Nephron (organoid): ENCODE measurements around the gene IL3.

Experiments
- H3K27ac Mint-ChIP-seq, 3 experiments: 2 replicates each; pipeline ENCODE4 v1.8.0; 2020; ENCODE audit warnings: mixed read lengths in 3 of 3, mild to moderate bottlenecking in 2 of 3, moderate library complexity in 1 of 3
- H3K27me3 Mint-ChIP-seq: 2 replicates; pipeline ENCODE4 v1.8.0; 2021; ENCODE audit warnings: low read depth, mild to moderate bottlenecking, moderate library complexity, mixed read lengths
- H3K36me3 Mint-ChIP-seq: 2 replicates; pipeline ENCODE4 v1.8.0; 2020; ENCODE audit warnings: low read depth, mixed read lengths
- H3K4me1 Mint-ChIP-seq: 2 replicates; pipeline ENCODE4 v1.8.0; 2020; ENCODE audit warnings: mixed read lengths
- H3K4me3 Mint-ChIP-seq, 3 experiments: 2 replicates each; pipeline ENCODE4 v1.8.0; 2020; ENCODE audit warnings: mild to moderate bottlenecking in 3 of 3, mixed read lengths in 3 of 3, moderate library complexity in 2 of 3
- H3K9me3 Mint-ChIP-seq: 2 replicates; pipeline ENCODE4 v1.8.0; 2020; ENCODE audit warnings: mixed read lengths
- CTCF ChIP-seq, 3 experiments: fragments of 200-600 bp; sonication (generic); IDR thresholded peaks; one replicate each; pipeline ENCODE4 v1.5.0; 2021; ENCODE audit warnings: antibody characterized with exemption in 3 of 3; ENCODE audit not compliant: unreplicated experiment in 3 of 3

Gene IL3

GRCh38 chr5:132013711-132014110 lies 46.7 kb upstream of the IL3 start:
- Mint-ChIP-seq H3K9me3 (no peaks in the 10 kb centered on the region), H3K27ac (no peak overlapping the region), H3K4me3 (no peak overlapping the region), H3K4me1 (no peaks in the 10 kb centered on the region), H3K27me3 (peaks cover 81% of the 10 kb centered on the region), H3K36me3 (no peaks in the 10 kb centered on the region)
- no peak for TF ChIP-seq CTCF (IDR thresholded peaks at IDR 0.05; ENCODE audit: unreplicated experiment in 3 of 3)

GRCh38 chr5:132016721-132017250 lies 43.7 kb upstream of the IL3 start:
- Mint-ChIP-seq H3K36me3 (no peaks in the 10 kb centered on the region), H3K4me3 (no peak overlapping the region), H3K27me3 (peaks cover 58% of the 10 kb centered on the region), H3K4me1 (no peaks in the 10 kb centered on the region), H3K27ac (no peak overlapping the region), H3K9me3 (no peaks in the 10 kb centered on the region)
- TF ChIP-seq CTCF (IDR thresholded peaks at IDR 0.05; ENCODE audit: unreplicated experiment in 3 of 3) = no peak

- Mint-ChIP-seq H3K36me3 (no peaks in the 10 kb centered on the region), H3K4me1 (no peaks in the 10 kb centered on the region), H3K27ac (no peak overlapping the region), H3K4me3 (no peak overlapping the region), H3K9me3 (no peaks in the 10 kb centered on the region), H3K27me3 (peaks cover 53% of the 10 kb centered on the region)
- TF ChIP-seq CTCF (IDR thresholded peaks at IDR 0.05; ENCODE audit: unreplicated experiment in 3 of 3) = no peak
Observed at GRCh38 chr5:132017316-132017715, 43.1 kb upstream of the IL3 start.

GRCh38 chr5:132017738-132018625 lies 42.5 kb upstream of the IL3 start:
- H3K27me3 Mint-ChIP-seq = peaks cover 46% of the 10 kb centered on the region

GRCh38 chr5:132019337-132019736 lies 41.1 kb upstream of the IL3 start:
- no peaks in the 10 kb centered on the region for H3K9me3 Mint-ChIP-seq
- TF ChIP-seq CTCF (IDR thresholded peaks at IDR 0.05; ENCODE audit: unreplicated experiment in 3 of 3) = no peak
- peaks cover 37% of the 10 kb centered on the region for H3K27me3 Mint-ChIP-seq
- no peak overlapping the region for H3K27ac Mint-ChIP-seq
- H3K36me3 Mint-ChIP-seq = no peaks in the 10 kb centered on the region
- no peak overlapping the region for H3K4me3 Mint-ChIP-seq
- H3K4me1 Mint-ChIP-seq = no peaks in the 10 kb centered on the region

More at GRCh38 chr5:132017738-132018625, 42.5 kb upstream of the IL3 start:
- H3K9me3 Mint-ChIP-seq = no peaks in the 10 kb centered on the region
- TF ChIP-seq CTCF (IDR thresholded peaks at IDR 0.05; ENCODE audit: unreplicated experiment in 3 of 3) = no peak
- H3K36me3 Mint-ChIP-seq = no peaks in the 10 kb centered on the region
- no peaks in the 10 kb centered on the region for H3K4me1 Mint-ChIP-seq
- no peak overlapping the region for H3K27ac Mint-ChIP-seq
- no peak overlapping the region for H3K4me3 Mint-ChIP-seq
